ENCODE data around the gene TOMM70.

- TF ChIP-seq, protein P1, sequence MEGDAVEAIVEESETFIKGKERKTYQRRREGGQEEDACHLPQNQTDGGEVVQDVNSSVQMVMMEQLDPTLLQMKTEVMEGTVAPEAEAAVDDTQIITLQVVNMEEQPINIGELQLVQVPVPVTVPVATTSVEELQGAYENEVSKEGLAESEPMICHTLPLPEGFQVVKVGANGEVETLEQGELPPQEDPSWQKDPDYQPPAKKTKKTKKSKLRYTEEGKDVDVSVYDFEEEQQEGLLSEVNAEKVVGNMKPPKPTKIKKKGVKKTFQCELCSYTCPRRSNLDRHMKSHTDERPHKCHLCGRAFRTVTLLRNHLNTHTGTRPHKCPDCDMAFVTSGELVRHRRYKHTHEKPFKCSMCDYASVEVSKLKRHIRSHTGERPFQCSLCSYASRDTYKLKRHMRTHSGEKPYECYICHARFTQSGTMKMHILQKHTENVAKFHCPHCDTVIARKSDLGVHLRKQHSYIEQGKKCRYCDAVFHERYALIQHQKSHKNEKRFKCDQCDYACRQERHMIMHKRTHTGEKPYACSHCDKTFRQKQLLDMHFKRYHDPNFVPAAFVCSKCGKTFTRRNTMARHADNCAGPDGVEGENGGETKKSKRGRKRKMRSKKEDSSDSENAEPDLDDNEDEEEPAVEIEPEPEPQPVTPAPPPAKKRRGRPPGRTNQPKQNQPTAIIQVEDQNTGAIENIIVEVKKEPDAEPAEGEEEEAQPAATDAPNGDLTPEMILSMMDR (IDR thresholded peaks at IDR 0.05) = no peak
- TF ChIP-seq POLR2A (IDR thresholded peaks at IDR 0.05) = no peak
These were observed 48.3 kb downstream of the TOMM70 start for GRCh38 chr3:100352296-100353231.
